ENCODE measurements around the gene IFNA4. TPM values are rescaled to one million over a fixed set of nuclear protein-coding genes. Genes with fewer than 3 reads are reported as not detected.

The IFNA4 gene
- total and polyA plus RNA-seq, 7 donors = not detected

GRCh38 chr9:21153336-21154017 lies 33.9 kb downstream of the IFNA4 start:
- TF ChIP-seq EP300 (IDR thresholded peaks at IDR 0.05) (no peak), CTCF (IDR thresholded peaks at IDR 0.05) (no peak), POLR2AphosphoS5 (IDR thresholded peaks at IDR 0.05) (no peak), POLR2A (IDR thresholded peaks at IDR 0.05) (no peak)
- H3K27ac ChIP-seq = no peak overlapping the region
- 45 to 51% methylated on average over 3 of the region's 3 CpGs for WGBS, 2 donors
- no peak for DNase-seq
- intact Hi-C loops (cut with DNase I) = no loop called here
- H3K9me3 ChIP-seq = no peaks in the 10 kb centered on the region
- H3K4me1 ChIP-seq = no peaks in the 10 kb centered on the region
- H3K36me3 ChIP-seq = no peaks in the 10 kb centered on the region
- no peak overlapping the region for H3K4me3 ChIP-seq
- no peaks in the 10 kb centered on the region for H3K27me3 ChIP-seq

GRCh38 chr9:21144603-21145002 lies 42.8 kb downstream of the IFNA4 start:
- Histone ChIP-seq H3K4me1 (no peaks in the 10 kb centered on the region), H3K4me3 (no peak overlapping the region), H3K27me3 (no peaks in the 10 kb centered on the region), H3K36me3 (no peaks in the 10 kb centered on the region), H3K9me3 (peaks cover 0 to 3% (median 0%) of the 10 kb centered on the region in 4 donors), H3K27ac (no peak overlapping the region)
- no peak for DNase-seq
- WGBS, 2 donors = 41 to 75% methylated on average over 1 of the region's 1 CpG
- intact Hi-C loops (cut with DNase I) = no loop called here
- TF ChIP-seq CTCF (IDR thresholded peaks at IDR 0.05) = no peak
- no peak for TF ChIP-seq EP300 (IDR thresholded peaks at IDR 0.05)
- no peak for TF ChIP-seq POLR2AphosphoS5 (IDR thresholded peaks at IDR 0.05)
- no peak for TF ChIP-seq POLR2A (IDR thresholded peaks at IDR 0.05)

- no peak for TF ChIP-seq POLR2A (IDR thresholded peaks at IDR 0.05)
- TF ChIP-seq POLR2AphosphoS5 (IDR thresholded peaks at IDR 0.05) = no peak
- TF ChIP-seq CTCF (IDR thresholded peaks at IDR 0.05) = no peak
- no peak for TF ChIP-seq EP300 (IDR thresholded peaks at IDR 0.05)
- Histone ChIP-seq H3K4me3 (no peak within 1 kb of the TSS), H3K9me3 (no peaks in the 10 kb centered on the region), H3K27ac (no peak within 1 kb of the TSS), H3K27me3 (no peaks in the 10 kb centered on the region), H3K4me1 (no peaks in the 10 kb centered on the region), H3K36me3 (no peaks in the 10 kb centered on the region)
- WGBS, 2 donors = 14 to 47% methylated on average over 1 of the region's 1 CpG
- no peak for DNase-seq
- intact Hi-C loops (cut with DNase I) = no loop called here
These were observed 45.9 kb downstream of the IFNA4 start, which contains the start of gene IFNW1 for GRCh38 chr9:21141427-21141882. IFNW1 (minus strand) TSS chr9:21141832; CDS start chr9:21141570, 262 bp downstream.

- DNase-seq = no peak
- Histone ChIP-seq H3K4me3 (no peak overlapping the region), H3K27me3 (no peaks in the 10 kb centered on the region), H3K27ac (no peak overlapping the region), H3K9me3 (no peaks in the 10 kb centered on the region), H3K36me3 (no peaks in the 10 kb centered on the region), H3K4me1 (no peaks in the 10 kb centered on the region)
- WGBS, 2 donors = 50 to 84% methylated on average over 1 of the region's 1 CpG
- TF ChIP-seq POLR2A (IDR thresholded peaks at IDR 0.05) (no peak), CTCF (IDR thresholded peaks at IDR 0.05) (no peak), POLR2AphosphoS5 (IDR thresholded peaks at IDR 0.05) (no peak), EP300 (IDR thresholded peaks at IDR 0.05) (no peak)
- intact Hi-C loops (cut with DNase I) = no loop called here
These were observed 50.4 kb downstream of the IFNA4 start for GRCh38 chr9:21137020-21137419.

Small RNA genes lying within 50 kb of the gene (small RNA-seq; reads per million reads assigned to genes)
- gene RF00019 = 0 reads per million in 3 donors

Other genes with a start within 250 kb of the IFNA4 start
- 10 to 100 TPM in 3 of 4 donors, 1 to 10 TPM in 1; 8.8 to 14.7 (median 12.2) TPM for gene HACD4, start 155.9 kb downstream of the IFNA4 start, total RNA-seq
- gene HACD4, start 155.9 kb downstream of the IFNA4 start, polyA plus RNA-seq = 1 to 10 TPM; 1.4 to 2.4 (median 2.3) TPM
- gene IFNB1, start 109.6 kb downstream of the IFNA4 start, total RNA-seq = not detected
- under 1 TPM in 1 of 3 donors, not detected in 2; 0.20 TPM for gene IFNB1, start 109.6 kb downstream of the IFNA4 start, polyA plus RNA-seq
- gene IFNW1, start 45.8 kb downstream of the IFNA4 start, total RNA-seq = not detected
- not detected for gene IFNW1, start 45.8 kb downstream of the IFNA4 start, polyA plus RNA-seq
- not detected for gene IFNA21, start 20.9 kb downstream of the IFNA4 start, total RNA-seq
- gene IFNA21, start 20.9 kb downstream of the IFNA4 start, polyA plus RNA-seq = not detected
- not detected for gene IFNA7, start 14.6 kb upstream of the IFNA4 start, total RNA-seq
- not detected for gene IFNA7, start 14.6 kb upstream of the IFNA4 start, polyA plus RNA-seq
- not detected for gene IFNA10, start 19.6 kb upstream of the IFNA4 start, total RNA-seq
- not detected for gene IFNA10, start 19.6 kb upstream of the IFNA4 start, polyA plus RNA-seq
- not detected for gene IFNA16, start 29.7 kb upstream of the IFNA4 start, total RNA-seq
- gene IFNA16, start 29.7 kb upstream of the IFNA4 start, polyA plus RNA-seq = not detected
- not detected for gene IFNA17, start 40.6 kb upstream of the IFNA4 start, total RNA-seq
- not detected for gene IFNA17, start 40.6 kb upstream of the IFNA4 start, polyA plus RNA-seq
- gene IFNA14, start 52.4 kb upstream of the IFNA4 start, total RNA-seq = not detected
- gene IFNA14, start 52.4 kb upstream of the IFNA4 start, polyA plus RNA-seq = not detected
- gene IFNA5, start 117.7 kb upstream of the IFNA4 start, total RNA-seq = not detected
- gene IFNA5, start 117.7 kb upstream of the IFNA4 start, polyA plus RNA-seq = not detected
- 10 to 100 TPM; 17.2 to 26.4 (median 22.0) TPM for gene KLHL9, start 147.8 kb upstream of the IFNA4 start, total RNA-seq
- 1 to 10 TPM; 8.4 to 9.8 (median 8.8) TPM for gene KLHL9, start 147.8 kb upstream of the IFNA4 start, polyA plus RNA-seq
- not detected for gene IFNA6, start 163.3 kb upstream of the IFNA4 start, total RNA-seq
- not detected for gene IFNA6, start 163.3 kb upstream of the IFNA4 start, polyA plus RNA-seq
- gene IFNA13, start 180.5 kb upstream of the IFNA4 start, total RNA-seq = not detected
- not detected for gene IFNA13, start 180.5 kb upstream of the IFNA4 start, polyA plus RNA-seq
- gene IFNA2, start 197.8 kb upstream of the IFNA4 start, total RNA-seq = under 1 TPM in 1 of 4 donors, not detected in 3; 0.33 TPM
- under 1 TPM in 1 of 3 donors, not detected in 2; 0.06 TPM for gene IFNA2, start 197.8 kb upstream of the IFNA4 start, polyA plus RNA-seq
- gene IFNA8, start 221.5 kb upstream of the IFNA4 start, total RNA-seq = not detected
- gene IFNA8, start 221.5 kb upstream of the IFNA4 start, polyA plus RNA-seq = not detected